ENCODE data around the gene TMEM115.
A peak's percentile ranks its signal among the peaks of the same experiment; 100 is the strongest.

TMEM115 gene

DNA sequence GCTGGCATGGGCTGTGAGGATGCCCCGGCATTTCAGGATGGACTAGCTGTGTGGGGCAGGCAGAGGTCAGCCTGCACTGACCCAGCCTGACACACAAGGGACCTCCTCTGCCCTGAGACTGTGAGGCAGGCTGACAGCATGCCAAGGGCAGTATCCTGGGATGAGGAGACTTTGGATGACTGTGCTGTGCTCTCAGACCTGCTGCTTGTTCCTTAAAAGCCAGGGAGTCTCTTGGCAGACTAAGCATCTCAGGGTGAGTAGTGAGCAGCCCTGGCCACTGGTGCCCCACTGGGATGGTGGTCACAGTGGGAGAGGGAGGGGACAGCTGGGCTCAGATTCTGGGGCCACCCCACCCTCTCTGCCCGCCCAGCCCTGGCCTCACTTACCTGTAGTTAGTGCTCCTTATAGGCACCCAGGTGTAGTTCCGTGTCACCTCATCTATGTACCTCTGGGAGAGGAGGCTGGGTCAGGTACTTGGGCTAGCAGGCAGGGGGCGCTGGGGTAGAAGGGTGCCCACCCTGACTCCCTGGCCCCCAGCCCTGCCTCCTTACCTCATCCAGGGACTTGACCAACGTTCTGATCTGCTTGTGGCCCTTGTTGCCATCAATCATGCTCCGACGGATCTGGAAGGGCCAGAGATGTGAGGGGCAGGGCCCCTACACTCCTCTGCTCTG is 16.1 kb upstream of the TMEM115 start:
- DNase-seq (ENCODE audit: low read depth in 2 of 2): no peak

DNA sequence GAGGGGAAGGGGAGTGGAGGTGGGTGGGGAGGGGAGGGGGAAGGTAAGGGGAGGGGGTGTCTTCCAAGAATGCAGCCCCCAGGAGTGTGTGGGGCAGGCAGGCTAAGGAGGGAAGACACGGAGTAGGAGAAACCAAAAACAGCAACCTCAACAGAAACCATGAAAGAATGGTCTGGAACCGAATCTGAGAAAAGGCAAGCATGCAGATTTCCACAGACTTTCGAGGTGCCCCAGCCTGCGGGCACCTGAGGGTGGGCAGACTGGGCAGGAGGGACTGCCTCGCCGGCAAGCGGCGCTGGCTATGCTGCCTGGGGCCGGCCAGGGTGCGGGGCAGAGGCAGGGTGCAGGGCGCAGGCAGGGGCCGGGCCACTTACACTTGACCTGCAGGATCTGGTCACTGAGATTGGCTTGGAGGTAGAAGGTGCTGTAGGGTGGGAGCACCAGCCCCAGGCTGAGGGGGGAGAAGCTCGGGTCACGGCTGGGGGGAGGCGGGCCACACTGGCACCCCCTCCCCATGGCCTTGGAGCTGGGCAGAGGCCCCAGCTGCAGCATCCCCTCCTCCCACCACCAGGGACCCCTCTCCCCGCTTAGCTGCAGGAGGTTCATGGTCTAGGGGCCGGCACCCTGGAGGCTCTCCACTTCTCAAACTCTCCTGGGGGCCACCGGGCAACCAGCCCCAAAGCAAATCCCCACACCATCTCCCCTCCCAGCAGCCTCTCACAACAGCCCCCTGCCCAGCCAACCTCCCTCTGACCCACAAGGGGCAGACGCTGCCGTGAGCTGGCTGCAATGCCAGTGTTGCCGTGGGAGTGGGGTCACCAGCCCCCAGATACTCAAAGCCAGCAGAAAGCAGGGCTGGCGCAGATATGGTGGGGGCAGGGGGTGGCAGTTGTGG is 15.3 kb upstream of the TMEM115 start:
- DNase-seq (ENCODE audit: low read depth in 2 of 2): no peak

DNA sequence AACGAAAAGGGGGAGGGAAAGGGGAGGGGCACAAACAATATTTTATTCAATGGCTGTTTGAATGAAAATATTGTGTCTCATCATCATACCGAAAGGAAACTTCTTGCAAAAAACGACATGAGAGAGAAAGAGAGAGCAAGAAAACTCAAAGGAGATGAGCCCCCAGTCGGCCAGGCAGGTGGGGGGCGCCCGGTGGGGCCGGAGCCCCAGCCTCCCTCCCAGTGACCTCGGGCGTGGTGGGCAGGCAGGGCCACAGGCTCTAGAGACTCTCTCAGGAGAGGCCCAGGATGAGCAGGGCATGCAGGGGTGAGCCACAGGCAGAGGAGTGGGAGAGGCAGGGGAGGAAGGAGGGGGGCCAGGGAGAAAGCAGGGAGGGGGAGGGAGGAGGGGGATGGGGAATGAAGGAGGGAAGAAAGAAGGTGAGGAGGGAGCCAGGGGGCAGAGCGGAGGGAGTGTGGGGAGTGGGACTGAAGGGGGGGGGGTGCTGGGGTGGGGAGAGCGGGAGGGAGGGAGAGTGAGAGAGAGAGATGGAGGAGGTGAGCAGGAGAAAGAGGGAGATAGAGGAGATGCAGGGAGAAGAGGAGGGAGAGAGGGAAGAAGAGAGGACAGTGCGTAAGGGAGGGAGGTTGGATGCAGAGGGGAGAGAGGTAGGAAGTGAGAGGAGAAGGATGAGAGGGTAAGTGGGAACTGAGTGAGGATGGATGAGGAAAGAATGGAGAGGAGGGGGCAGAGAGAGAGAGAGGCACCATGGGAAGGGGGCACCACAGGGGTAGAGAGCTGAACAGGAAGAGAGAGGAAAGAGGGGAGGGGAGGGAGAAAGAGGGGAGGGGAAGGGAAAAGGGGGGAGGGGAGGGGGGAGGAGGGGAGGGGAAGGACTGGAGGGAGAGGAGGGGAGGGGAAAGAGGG is 14.1 kb upstream of the TMEM115 start:
- DNase-seq (ENCODE audit: low read depth in 2 of 2): no peak

DNA sequence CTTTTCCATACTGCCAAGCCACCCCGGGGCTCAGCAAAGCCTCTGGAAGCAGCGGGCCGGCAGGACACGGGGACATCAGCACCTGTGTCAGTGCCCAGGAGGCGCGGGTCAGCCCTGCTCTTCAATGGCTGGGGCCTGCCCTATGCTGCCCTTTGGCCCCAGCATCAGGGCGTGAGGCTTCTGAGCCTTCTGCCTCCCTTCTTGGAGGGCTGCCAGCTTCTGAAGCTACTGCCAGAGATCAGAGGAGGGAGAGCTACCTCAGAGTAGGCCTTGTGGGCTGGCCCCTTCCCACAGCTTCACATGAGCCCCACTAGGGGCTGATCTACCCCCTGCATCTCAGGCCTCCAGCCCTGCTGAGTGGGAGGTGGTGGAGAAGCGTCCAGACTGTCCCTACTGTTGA is 13.0 kb upstream of the TMEM115 start:
- no peak for DNase-seq (ENCODE audit: low read depth in 2 of 2)

DNA sequence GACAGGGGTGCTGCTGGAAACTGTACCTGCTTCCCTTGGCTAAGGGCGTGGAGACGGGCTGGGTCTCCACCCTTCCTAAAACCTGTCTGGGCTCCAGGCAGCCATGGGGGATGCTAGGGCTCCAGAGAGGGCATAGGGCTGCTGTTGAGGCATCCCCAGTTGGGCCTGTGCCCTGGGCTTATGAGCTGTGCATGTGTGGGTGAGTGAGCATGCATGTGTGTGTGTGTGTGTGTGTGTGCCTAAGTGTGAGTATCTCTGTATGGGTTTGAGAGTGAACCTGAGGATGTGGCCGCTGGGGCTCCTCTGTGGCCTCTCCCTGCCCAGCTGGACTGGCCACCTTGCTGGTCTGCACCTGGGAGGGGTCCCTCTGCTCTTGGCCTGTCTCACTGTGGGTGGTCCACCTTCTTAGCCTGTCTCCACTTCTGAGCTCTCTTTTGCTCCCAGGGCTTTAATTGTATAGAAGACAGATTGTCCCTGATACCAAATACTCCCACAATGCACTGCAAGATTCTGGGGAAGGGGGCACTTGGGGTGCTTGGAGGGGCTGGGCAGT is 11.9 kb upstream of the TMEM115 start:
- DNase-seq (ENCODE audit: low read depth in 2 of 2): no peak

DNA sequence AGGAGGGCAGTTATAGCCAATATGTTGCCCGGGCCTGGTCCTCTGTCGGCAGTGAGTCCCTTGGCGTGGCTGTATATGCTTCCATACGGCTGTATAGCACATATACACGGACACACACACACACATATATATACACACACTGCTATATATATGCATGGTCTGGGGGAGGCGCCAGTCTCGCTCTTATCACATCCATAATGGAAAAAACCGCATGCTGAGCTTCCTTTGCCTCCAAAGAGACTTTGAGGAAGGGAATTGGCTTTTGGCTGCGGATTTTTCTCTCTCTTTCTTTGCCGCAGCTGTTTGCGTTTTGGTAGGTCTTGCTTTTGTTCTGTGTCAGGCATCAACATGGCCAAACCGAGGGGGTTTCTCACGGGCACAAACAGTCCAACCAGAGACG is 11.3 kb upstream of the TMEM115 start:
- DNase-seq (ENCODE audit: low read depth in 2 of 2): no peak

DNA sequence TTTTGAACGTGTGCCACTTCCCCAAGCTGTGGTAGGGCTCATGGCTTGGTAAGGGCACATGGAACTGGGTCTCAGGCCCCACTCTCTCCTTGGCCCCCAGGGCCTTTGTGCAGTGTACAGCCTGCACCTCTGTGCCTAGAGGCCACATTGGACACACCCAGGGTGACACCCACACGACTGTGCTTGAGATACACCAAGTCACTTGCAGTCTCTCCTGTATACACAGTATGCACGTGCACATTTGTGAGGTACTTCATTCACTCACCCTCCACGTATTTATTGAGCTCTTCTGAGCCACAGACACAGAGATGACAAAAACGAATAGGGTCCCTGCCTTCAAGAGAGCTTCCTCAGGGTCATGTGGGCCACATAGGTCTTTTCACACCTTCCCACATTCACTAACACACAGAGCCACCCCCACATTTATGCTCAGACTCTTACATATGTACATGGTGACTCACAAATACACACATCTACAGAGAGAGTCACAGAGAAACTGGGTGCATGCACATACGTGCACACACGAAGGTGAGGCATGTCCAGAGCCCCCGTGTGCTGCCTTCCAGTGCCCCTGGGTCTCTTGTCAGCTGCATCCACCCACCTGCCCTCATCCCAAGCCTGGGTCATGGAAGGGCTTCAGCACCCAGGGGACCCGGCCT is 9.8 kb upstream of the TMEM115 start:
- DNase-seq (ENCODE audit: low read depth in 2 of 2): no peak

DNA sequence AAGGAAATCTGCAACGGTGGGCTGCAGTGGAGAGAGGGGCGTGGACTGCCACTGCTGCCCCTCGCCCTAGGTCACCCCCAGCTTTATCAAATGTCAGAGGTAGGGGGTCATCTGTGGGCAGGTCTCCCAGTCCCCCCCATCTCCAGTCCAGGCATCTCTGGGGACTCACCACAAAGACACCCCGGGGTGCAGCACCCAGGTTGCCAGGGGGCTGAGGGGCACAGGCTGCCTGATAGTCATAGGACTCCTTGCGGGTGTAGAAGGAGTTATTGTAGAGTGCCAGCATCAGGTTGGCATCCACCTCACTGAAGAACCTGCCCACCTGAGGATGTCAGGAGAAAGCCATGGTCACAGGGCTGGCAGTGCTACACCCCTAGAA is 6.5 kb upstream of the TMEM115 start:
- no peak for DNase-seq (ENCODE audit: low read depth in 2 of 2)

DNA sequence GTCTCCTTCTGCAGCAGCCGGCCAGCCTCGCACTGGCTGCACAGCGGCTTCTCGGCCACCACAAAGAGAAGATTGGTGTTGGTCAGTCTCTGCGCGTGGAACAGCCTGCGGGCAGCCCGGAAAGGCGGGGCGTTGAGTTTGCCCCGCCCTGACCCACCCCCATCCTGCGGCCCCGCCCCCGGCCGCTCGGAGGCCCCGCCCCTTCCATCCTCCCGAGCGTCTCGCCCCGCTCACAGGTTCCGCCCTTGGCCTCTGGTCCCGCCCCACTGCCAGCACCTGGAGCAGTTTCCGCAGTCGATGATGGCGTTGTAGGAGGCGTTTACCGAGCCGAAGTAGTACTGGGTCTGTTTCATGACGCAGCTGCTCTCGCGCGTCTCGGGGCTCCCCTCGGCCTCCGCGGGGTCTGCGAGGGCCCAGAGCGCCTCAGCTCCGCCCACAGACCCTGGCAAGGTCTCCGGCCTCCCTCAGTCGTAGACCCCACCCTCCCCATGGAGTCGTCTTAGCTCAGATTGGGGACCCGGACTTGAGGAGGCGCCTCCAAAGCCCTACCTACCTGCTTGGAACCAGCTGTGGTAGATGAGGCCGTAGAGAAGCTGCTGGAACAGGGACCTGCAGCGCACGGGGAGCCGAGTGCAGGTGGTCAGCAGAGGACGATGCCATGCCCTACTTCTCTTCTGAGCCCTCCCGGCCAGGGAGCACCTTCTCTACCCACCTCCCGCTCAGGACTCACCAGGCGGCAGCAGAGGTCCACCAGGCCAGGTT is 5.9 kb upstream of the TMEM115 start:
- peak; percentile 83 to 89 for DNase-seq (ENCODE audit: low read depth in 2 of 2)

DNA sequence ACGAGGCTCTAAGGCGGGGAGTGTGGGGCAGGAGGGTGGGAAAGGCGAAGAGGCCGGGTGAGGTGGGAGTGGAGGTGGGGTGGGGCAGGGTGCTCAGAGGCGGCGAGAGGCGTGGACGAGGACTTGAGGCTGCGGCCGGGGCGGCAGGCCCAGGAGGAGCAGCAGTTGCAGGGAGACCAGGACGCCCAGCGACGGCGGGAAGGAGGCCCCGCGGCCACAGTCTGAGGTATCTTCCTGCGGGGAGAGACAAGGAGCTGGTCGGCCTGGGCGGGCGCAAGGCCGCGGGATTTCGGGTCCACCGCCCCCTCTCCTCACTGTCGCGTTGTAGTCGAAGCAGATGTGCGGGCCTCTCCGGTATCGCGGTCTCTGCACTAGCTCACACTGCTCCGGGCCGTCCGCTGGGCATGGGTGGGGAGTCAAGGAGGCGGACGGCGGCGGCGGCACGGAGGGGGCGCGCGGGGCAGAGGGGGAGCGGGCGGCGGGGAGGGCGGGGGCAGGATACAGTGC is 5.3 kb upstream of the TMEM115 start:
- DNase-seq (ENCODE audit: low read depth in 2 of 2): no peak

DNA sequence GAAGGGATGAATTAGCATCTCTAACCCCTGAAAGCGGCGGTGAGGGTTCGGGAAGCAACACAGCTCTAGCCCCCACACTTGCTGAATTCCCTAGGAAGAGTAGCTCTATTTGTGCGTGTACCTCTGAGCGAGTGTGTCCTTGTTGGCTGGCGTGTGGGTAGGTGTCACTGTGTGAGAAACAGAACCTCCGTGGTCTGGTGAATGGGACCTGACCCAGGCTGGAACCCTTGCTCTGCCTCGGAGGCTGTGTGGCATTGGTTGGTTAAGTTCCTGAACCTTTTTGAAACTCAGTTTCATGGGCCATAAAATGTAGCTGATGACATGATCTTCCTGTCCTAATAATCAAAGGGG is 414 bp upstream of the TMEM115 start:
- DNase-seq (ENCODE audit: low read depth in 2 of 2): no peak

DNA sequence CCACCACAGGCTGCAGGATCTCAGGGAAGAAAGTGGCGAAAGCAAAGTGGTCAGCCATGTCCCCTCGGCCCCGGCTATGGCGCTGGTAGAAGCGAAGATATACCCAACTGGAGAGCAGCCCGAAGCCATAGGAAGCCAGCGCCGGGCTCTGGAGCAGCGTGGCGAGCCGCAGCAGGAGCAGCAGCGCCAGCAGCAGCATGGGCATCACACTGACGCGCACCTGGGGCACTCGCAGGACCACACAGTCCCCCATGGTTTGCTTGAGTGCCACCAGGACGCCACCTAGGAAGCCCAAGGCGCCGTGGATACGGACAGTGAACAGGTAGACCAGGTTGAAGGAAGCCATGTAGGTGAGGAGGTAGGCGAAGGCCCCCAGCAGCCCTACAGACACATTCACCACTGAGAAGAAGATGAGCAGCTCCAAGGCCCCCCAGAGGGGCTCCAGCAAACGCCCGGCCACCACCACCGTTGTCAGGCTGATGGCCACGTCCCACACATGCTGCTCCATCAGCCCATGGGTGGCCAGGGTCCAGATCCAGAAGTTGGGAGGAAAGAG is 888 bp downstream of the TMEM115 start:
- no peak for DNase-seq (ENCODE audit: low read depth in 2 of 2)

DNA sequence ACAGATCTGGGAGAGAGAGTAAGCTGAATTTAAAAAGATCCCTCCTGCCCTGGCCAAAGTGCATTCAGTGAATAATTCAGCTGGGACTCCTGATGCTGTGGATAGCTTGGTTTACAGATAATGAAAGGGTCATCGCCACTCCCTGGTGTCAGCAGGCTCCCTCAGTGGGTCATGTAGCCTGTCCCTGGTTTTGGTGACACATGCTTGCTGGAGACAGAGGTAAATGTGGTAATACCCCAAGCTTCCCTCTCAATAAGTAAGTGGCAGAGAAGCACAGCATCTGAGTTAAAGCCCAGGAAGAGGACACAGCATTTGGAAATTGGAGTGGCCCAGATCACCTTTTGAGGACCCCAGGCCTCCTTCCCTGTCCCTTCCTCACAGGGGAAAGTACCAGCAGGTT is 1.8 kb downstream of the TMEM115 start:
- no peak for DNase-seq (ENCODE audit: low read depth in 2 of 2)

DNA sequence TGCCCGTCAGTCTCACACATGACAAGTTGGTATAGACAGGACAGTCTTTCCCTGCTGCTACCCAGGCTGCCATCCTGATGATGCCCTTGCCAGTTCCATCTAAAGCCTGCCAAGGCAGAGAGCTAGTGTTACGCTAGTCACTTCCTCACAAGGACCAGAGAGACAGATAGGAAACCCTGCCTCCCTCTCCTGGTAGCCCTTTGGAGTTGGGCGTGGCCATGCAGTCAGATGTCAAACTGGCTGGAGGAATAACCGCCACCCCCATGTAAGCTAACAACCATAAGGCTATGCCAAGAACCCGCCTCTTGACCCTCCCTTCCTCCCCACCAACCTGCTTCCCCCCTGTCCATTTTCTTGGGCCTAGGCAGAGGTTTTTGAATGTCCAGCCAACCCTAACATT is 2.8 kb downstream of the TMEM115 start:
- DNase-seq (ENCODE audit: low read depth in 2 of 2): no peak

DNA sequence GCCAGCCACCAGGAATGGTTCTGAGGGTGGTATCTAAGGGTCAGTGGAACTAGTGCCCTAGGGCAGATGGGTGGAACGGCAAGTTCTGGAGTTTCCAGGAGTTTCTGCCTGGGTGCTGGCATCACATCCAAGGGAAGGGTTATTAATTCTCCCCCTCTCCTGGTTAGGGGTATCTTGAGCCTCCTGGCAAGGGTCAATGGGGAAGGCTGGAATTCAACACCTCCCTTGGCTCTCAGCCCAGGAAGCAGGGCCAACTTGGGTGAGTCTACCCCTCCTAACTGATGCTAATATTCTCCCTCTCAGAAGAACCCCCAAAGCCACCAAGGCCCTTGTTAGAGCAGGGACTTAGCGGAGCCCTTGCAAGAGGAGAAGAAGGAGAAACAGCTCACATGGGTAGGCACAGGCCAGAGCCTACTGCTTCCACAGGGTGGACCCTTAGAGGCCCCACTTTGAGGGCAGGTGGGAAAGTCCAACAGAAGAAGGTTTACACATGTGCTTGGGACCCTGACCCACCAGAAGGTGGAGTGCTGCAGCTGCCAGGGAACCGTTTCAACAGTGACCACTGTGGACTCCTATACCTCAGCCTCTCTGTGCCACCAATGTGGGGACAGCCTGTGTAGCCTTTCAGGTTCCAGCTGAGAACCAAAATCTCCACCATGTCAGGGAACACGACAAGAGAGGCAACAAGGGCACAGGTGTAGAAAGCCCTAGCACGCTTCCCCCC is 3.3 kb downstream of the TMEM115 start:
- no peak for DNase-seq (ENCODE audit: low read depth in 2 of 2)

DNA sequence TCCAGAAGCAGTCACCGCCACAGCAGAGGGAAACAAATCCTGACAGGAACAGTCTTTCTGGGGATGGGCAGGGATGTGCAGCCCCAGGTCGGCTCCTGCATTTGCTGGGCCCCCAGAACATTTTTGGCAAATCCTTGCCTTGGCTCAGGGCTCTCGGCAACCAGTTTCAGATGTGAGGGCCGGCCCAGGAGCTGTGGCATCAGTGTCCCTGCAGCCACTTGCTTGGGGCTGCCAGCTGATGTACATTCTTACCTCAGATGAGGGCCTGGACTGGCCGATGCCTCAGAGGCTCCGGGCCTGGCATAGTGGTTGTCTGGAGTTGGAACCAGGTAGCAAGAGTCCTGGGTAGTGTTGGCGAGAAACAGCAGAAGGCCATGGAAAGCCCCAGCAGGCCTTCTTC is 4.5 kb downstream of the TMEM115 start:
- no peak for DNase-seq (ENCODE audit: low read depth in 2 of 2)

DNA sequence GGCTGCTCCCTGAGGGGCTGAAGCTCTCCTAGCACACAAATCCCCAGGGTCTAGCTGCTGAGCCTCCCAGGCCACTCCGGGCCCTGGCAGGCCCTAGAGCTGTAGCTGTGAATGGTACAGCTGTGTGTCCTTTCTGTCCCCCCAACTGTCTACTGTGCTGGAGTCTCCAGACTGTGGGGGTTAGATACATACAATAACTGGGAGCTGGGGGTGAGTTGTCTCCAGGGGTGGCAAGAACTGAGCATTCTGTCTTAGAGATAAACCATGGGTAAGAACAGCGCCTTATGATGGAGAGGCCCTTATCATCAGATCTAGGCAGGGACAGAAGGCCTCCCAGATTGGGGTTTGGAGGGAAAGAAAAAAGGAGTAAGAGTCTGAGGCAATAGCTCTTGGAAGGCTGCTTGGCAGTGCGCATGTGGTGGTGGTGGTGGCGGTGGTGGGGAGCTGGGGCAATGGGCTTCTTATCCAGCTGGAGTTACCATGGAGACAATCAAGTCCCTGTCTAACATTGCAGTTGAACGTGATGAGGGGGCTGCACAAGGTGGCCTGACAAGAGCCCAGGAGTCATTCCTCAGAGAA is 5.0 kb downstream of the TMEM115 start:
- DNase-seq (ENCODE audit: low read depth in 2 of 2): no peak

DNA sequence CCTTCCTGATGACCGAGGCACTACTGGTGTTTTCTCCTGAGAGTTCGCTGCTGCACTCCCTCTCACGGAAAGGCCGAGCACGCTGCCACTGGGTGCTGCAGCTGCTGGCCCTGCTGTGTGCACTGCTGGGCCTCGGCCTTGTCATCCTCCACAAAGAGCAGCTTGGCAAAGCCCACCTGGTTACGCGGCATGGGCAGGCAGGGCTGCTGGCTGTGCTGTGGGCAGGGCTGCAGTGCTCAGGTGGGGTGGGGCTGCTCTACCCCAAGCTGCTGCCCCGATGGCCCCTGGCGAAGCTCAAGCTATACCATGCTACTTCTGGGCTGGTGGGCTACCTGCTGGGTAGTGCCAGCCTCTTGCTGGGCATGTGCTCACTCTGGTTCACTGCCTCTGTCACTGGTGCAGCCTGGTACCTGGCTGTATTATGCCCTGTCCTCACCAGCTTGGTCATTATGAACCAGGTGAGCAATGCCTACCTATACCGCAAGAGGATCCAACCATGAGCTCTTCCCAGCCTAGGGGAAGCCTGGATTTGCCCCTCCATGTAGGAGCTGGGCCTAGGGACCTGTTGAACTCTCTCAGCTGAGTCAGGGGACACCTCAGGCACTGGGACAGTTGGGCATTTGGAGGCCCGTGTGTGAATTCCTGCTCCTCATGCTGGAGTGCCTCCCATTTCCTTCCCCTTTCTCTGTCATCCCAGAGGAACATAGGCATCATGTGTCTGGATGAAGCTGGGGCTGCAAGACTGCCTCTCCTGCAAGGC is 5.9 kb downstream of the TMEM115 start:
- no peak for DNase-seq (ENCODE audit: low read depth in 2 of 2)

DNA sequence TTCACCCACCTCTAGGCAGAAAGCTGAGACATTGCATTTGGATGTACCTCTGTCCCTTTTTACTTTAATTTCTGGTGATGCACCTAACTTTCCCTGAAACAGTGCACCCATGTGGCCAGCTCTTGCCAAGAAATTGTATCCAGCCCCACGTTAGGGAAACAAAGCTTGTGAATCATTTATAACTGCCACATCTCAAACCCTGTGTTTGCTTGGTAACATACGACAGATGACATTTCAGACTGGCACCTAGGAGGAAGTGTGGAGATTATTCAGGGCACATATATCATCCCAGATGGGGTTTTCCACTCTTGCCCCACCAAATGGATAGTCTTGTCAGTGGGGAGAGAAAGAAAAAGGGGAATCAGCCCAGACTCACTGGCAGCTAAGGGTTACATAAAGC is 6.5 kb downstream of the TMEM115 start:
- DNase-seq (ENCODE audit: low read depth in 2 of 2): no peak
